ENCODE measurements around the gene NAP1L4.

GRCh38 chr11:3009481-3009880 is 17.4 kb upstream of the NAP1L4 start:
- no peak for TF ChIP-seq CTCF (conservative IDR thresholded peaks at IDR 0.05; ENCODE audit: low read depth, low read length)
- no peak for TF ChIP-seq EZH2 (IDR thresholded peaks at IDR 0.05; ENCODE audit: borderline replicate concordance, low read depth, low read length, poor library complexity, severe bottlenecking)
